CD4-positive, alpha-beta memory T cell (primary cell): ENCODE results near the gene BRD9. TPM values are rescaled to one million over a fixed set of nuclear protein-coding genes. Genes with fewer than 3 reads are reported as not detected.
"Not testable (repeated sequence)": the region's sequence is repeated elsewhere in the genome, so short reads cannot be mapped to it uniquely, and the experiment has no call there.

Experiments used
- CTCF ChIA-PET: fragments of 350-600 bp; sonication (Branson Sonifier 250); formaldehyde crosslinking; loops from one replicate; lab custom pipeline; 2021; ENCODE audit warnings: inconsistent platforms; ENCODE audit not compliant: partially characterized antibody; lab: Charles Lee
- POLR2A ChIA-PET: fragments of 350-600 bp; sonication (Branson Sonifier 250); formaldehyde crosslinking; loops from one replicate; lab custom pipeline; 2021; ENCODE audit not compliant: partially characterized antibody; lab: Charles Lee
- DNase-seq, 5 donors: peaks; one replicate each; pipeline versions ENCODE4 v3.0.0 to v3.0.0-alpha.2; 2020 to 2022; ENCODE audit warnings: mixed read lengths in 1 of 5
- H3K27ac ChIP-seq: one replicate; pipeline ENCODE4 v1.7.0; 2013; ENCODE audit warnings: low read depth, low read length
- H3K27me3 ChIP-seq: 2 replicates; pipeline ENCODE4 v1.7.0; 2013; ENCODE audit warnings: mild to moderate bottlenecking, low read length, moderate library complexity; ENCODE audit not compliant: insufficient read depth
- H3K36me3 ChIP-seq: 2 replicates; pipeline ENCODE4 v1.7.0; 2013; ENCODE audit warnings: mild to moderate bottlenecking, low read length, moderate library complexity; ENCODE audit not compliant: insufficient read depth
- H3K4me1 ChIP-seq: 2 replicates; pipeline ENCODE4 v1.7.0; 2013; ENCODE audit warnings: mild to moderate bottlenecking, low read length, moderate library complexity; ENCODE audit not compliant: insufficient read depth
- H3K4me3 ChIP-seq, 2 donors: one replicate each; pipeline ENCODE4 v1.7.0; 2013; ENCODE audit warnings: low read length in 2 of 2, mild to moderate bottlenecking in 1 of 2
- H3K9me3 ChIP-seq, 2 donors: one replicate each; pipeline ENCODE4 v1.7.0; 2013; ENCODE audit warnings: low read length in 2 of 2, control low read depth in 1 of 2; ENCODE audit not compliant: control insufficient read depth in 1 of 2
- H3K27ac Mint-ChIP-seq, 7 donors: one replicate each; pipeline ENCODE4 v1.8.0; 2020 to 2021; ENCODE audit warnings: mixed read lengths in 7 of 7, mild to moderate bottlenecking in 6 of 7, inconsistent platforms in 3 of 7, moderate library complexity in 3 of 7
- H3K27me3 Mint-ChIP-seq, 2 donors: one replicate each; pipeline ENCODE4 v1.8.0; 2020 to 2021; ENCODE audit warnings: mixed read lengths in 2 of 2
- H3K36me3 Mint-ChIP-seq, 2 donors: one replicate each; pipeline ENCODE4 v1.8.0; 2020 to 2021; ENCODE audit warnings: mixed read lengths in 2 of 2, inconsistent platforms in 1 of 2, mild to moderate bottlenecking in 1 of 2
- H3K4me1 Mint-ChIP-seq, 4 donors: one replicate each; pipeline ENCODE4 v1.8.0; 2020 to 2021; ENCODE audit warnings: mixed read lengths in 4 of 4, mild to moderate bottlenecking in 1 of 4
- H3K4me3 Mint-ChIP-seq, 8 donors: one replicate each; pipeline ENCODE4 v1.8.0; 2020 to 2021; ENCODE audit warnings: mixed read lengths in 8 of 8, mild to moderate bottlenecking in 7 of 8, moderate library complexity in 6 of 8, inconsistent platforms in 3 of 8
- H3K9me3 Mint-ChIP-seq, 8 donors: one replicate each; pipeline ENCODE4 v1.8.0; 2020 to 2021; ENCODE audit warnings: mixed read lengths in 8 of 8, mild to moderate bottlenecking in 5 of 8, inconsistent platforms in 3 of 8, moderate library complexity in 1 of 8
- intact Hi-C: fragments of 100-400 bp; cut with micrococcal nuclease; formaldehyde crosslinking; loops from one replicate; pipeline ENCODE4 v1.15.1; 2023
- polyA plus RNA-seq, 2 donors: library from polyadenylated mRNA; unstranded; fragments of 300-500 nt; fragmentation: Illumina TruSeq; gene quantifications; one replicate each; pipeline ENCODE4 v1.2.3, GENCODE V29; 2021
- total RNA-seq, 2 experiments: library from RNA; stranded (reverse); gene quantifications; one replicate each; pipeline ENCODE4 v1.2.3, GENCODE V29; 2021

The BRD9 gene
- total and polyA plus RNA-seq, 4 experiments from 2014 or later = 8.0 to 86.8 (median 51.3) TPM

- H3K27ac ChIP-seq, POLR2A ChIA-PET, DNase-seq, H3K27ac Mint-ChIP-seq, H3K4me3 Mint-ChIP-seq, H3K4me1 ChIP-seq, H3K4me3 ChIP-seq, H3K36me3 ChIP-seq, intact Hi-C loops, H3K4me1 Mint-ChIP-seq, H3K9me3 ChIP-seq, H3K27me3 Mint-ChIP-seq, H3K36me3 Mint-ChIP-seq, H3K27me3 ChIP-seq, CTCF ChIA-PET, H3K9me3 Mint-ChIP-seq: not testable (repeated sequence)
These were observed 50.0 kb downstream of the BRD9 start for GRCh38 chr5:842402-843221.

- H3K27ac Mint-ChIP-seq = peak overlapping the region in 3 of 7 donors; percentile 8 to 30 (median 29)
- H3K27me3 Mint-ChIP-seq, H3K27ac ChIP-seq, H3K9me3 ChIP-seq, H3K4me1 Mint-ChIP-seq, H3K36me3 ChIP-seq, H3K9me3 Mint-ChIP-seq, H3K27me3 ChIP-seq, H3K4me3 ChIP-seq, H3K36me3 Mint-ChIP-seq, CTCF ChIA-PET, POLR2A ChIA-PET, intact Hi-C loops, H3K4me3 Mint-ChIP-seq, H3K4me1 ChIP-seq, DNase-seq: not testable (repeated sequence)
These were observed 50.8 kb downstream of the BRD9 start for GRCh38 chr5:841531-842401.

- intact Hi-C loops, CTCF ChIA-PET: not testable (repeated sequence)
These were observed 51.6 kb downstream of the BRD9 start for GRCh38 chr5:840974-841435.

GRCh38 chr5:840118-840973 lies 52.3 kb downstream of the BRD9 start:
- intact Hi-C loops, H3K27ac Mint-ChIP-seq, H3K4me1 Mint-ChIP-seq: not testable (repeated sequence)

More at GRCh38 chr5:840974-841435, 51.6 kb downstream of the BRD9 start:
- POLR2A ChIA-PET, H3K27ac ChIP-seq, H3K4me1 ChIP-seq, H3K36me3 ChIP-seq, H3K36me3 Mint-ChIP-seq, H3K4me3 ChIP-seq, H3K27me3 Mint-ChIP-seq, H3K9me3 ChIP-seq, DNase-seq, H3K27me3 ChIP-seq, H3K9me3 Mint-ChIP-seq, H3K4me1 Mint-ChIP-seq, H3K4me3 Mint-ChIP-seq, H3K27ac Mint-ChIP-seq: not testable (repeated sequence)

GRCh38 chr5:838431-838851 lies 54.2 kb downstream of the BRD9 start:
- DNase-seq, H3K4me1 ChIP-seq, intact Hi-C loops, H3K36me3 Mint-ChIP-seq, H3K27me3 Mint-ChIP-seq, H3K9me3 Mint-ChIP-seq, H3K27me3 ChIP-seq, H3K27ac Mint-ChIP-seq, H3K4me3 Mint-ChIP-seq, CTCF ChIA-PET, H3K4me3 ChIP-seq, H3K9me3 ChIP-seq, POLR2A ChIA-PET, H3K27ac ChIP-seq, H3K36me3 ChIP-seq, H3K4me1 Mint-ChIP-seq: not testable (repeated sequence)

More at GRCh38 chr5:840118-840973, 52.3 kb downstream of the BRD9 start:
- CTCF ChIA-PET, H3K27me3 ChIP-seq, H3K4me1 ChIP-seq, DNase-seq, H3K27ac ChIP-seq, H3K36me3 Mint-ChIP-seq, H3K27me3 Mint-ChIP-seq, POLR2A ChIA-PET, H3K4me3 Mint-ChIP-seq, H3K9me3 Mint-ChIP-seq, H3K36me3 ChIP-seq, H3K4me3 ChIP-seq, H3K9me3 ChIP-seq: not testable (repeated sequence)

- H3K27ac ChIP-seq, H3K9me3 Mint-ChIP-seq, H3K36me3 Mint-ChIP-seq, H3K4me1 Mint-ChIP-seq, H3K36me3 ChIP-seq, POLR2A ChIA-PET, H3K9me3 ChIP-seq, H3K27ac Mint-ChIP-seq, DNase-seq, H3K27me3 Mint-ChIP-seq, H3K27me3 ChIP-seq, H3K4me1 ChIP-seq, H3K4me3 ChIP-seq, intact Hi-C loops, H3K4me3 Mint-ChIP-seq: not testable (repeated sequence)
- CTCF ChIA-PET = interaction anchor here (0.6 kb wide), 1 partner anchor 168 kb away, joined by 3 read pairs; no protein-coding TSS in a partner anchor
These were observed 54.9 kb downstream of the BRD9 start for GRCh38 chr5:837621-838121.
